ENCODE data around the gene SFTPB. TPM values are rescaled to one million over a fixed set of nuclear protein-coding genes. Genes with fewer than 3 reads are reported as not detected.
"Not testable (repeated sequence)": the region's sequence is repeated elsewhere in the genome, so short reads cannot be mapped to it uniquely, and the experiment has no call there.

SFTPB gene
- total and polyA plus RNA-seq, 2 experiments from 2014 or later: 3.3 to 27.6 TPM

DNA sequence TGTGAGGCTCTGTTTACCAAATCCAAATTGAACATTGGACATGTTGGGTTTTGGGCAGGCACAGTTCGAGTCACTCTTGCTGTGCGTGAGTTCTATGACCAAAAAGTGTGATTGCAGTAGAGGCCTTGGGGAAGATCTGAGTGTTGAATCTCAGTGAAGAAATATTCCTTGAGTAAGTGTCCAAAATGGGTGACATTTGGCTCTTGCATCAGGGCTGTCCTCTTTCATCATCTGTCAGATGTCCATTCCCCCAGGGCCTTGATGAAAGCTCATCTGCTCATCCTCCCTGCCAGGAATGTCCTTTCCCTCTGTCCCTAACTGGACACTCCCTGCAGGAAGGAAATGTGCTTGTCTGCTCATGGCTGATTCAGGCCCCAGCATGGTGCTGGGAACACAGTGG is 6.4 kb upstream of the SFTPB start:
- Histone ChIP-seq H2AFZ (no peak overlapping the region), H3K9me3 (ENCODE audit: low read depth) (no peaks in the 10 kb centered on the region), H3K79me2 (no peaks in the 10 kb centered on the region), H4K20me1 (ENCODE audit: insufficient read depth, poor library complexity, severe bottlenecking) (no peaks in the 10 kb centered on the region), H3K4me1 (ENCODE audit: insufficient read depth) (no peaks in the 10 kb centered on the region), H3K4me2 (no peak overlapping the region), H3K27ac (no peak overlapping the region), H3K4me3 (no peak overlapping the region), H3K27me3 (no peaks in the 10 kb centered on the region), H3K9me2 (replicated peaks; ENCODE audit: insufficient read depth) (no peaks in the 10 kb centered on the region), H3K36me3 (replicated peaks; ENCODE audit: insufficient read depth, low read depth) (no peaks in the 10 kb centered on the region)
- DNase-seq (ENCODE audit: low spot score): no peak
- 93% methylated on average over 2 of the region's 2 CpGs for WGBS (ENCODE audit: low lambda C conversion rate, missing lambda C conversion rate)
- no peak for TF ChIP-seq EZH2phosphoT487 (IDR thresholded peaks at IDR 0.05; ENCODE audit: low read depth, severe bottlenecking, unreplicated experiment)
- TF ChIP-seq, protein P1, sequence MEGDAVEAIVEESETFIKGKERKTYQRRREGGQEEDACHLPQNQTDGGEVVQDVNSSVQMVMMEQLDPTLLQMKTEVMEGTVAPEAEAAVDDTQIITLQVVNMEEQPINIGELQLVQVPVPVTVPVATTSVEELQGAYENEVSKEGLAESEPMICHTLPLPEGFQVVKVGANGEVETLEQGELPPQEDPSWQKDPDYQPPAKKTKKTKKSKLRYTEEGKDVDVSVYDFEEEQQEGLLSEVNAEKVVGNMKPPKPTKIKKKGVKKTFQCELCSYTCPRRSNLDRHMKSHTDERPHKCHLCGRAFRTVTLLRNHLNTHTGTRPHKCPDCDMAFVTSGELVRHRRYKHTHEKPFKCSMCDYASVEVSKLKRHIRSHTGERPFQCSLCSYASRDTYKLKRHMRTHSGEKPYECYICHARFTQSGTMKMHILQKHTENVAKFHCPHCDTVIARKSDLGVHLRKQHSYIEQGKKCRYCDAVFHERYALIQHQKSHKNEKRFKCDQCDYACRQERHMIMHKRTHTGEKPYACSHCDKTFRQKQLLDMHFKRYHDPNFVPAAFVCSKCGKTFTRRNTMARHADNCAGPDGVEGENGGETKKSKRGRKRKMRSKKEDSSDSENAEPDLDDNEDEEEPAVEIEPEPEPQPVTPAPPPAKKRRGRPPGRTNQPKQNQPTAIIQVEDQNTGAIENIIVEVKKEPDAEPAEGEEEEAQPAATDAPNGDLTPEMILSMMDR (IDR thresholded peaks at IDR 0.05; ENCODE audit: poor library complexity): no peak
- TF ChIP-seq EZH2 (IDR thresholded peaks at IDR 0.05; ENCODE audit: borderline replicate concordance): no peak

DNA sequence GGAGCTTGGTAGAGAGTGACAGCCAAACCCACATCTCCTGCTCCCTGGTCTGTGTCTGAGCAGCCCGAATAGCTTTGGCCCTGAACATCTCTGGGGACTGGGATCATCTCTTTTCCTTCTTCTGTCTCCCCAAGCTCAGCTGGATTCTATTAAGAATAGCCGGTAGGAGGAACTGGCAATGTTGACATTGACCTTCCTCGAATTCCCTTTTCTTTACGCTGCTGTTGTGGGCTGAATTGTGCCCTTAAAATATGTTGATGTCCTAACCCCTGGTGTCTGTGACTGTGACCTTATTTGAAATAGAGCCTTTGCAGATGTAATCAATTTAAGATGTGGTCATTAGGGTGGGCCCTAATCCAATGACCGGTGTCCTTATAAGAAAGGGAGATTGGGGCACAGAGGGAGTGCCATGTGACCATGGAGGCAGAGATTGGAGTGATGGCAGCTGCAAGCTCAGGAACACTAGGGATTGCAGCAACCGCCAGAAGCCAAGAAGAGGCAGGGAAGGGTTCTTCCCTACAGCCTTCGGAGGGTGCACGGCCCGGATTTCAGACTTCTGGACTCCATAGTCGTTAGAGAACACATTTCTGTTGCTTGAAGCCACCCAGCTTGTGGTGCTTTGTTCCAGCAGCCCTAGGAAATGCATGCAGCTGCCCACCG is 5.8 kb upstream of the SFTPB start:
- TF ChIP-seq EZH2 (IDR thresholded peaks at IDR 0.05; ENCODE audit: borderline replicate concordance) (no peak), EZH2phosphoT487 (IDR thresholded peaks at IDR 0.05; ENCODE audit: low read depth, severe bottlenecking, unreplicated experiment) (no peak)
- TF ChIP-seq, protein P1 (IDR thresholded peaks at IDR 0.05; ENCODE audit: poor library complexity): no peak
- Histone ChIP-seq H3K4me3 (no peak overlapping the region), H3K79me2 (no peaks in the 10 kb centered on the region), H3K4me2 (no peak overlapping the region), H3K4me1 (ENCODE audit: insufficient read depth) (no peaks in the 10 kb centered on the region), H3K36me3 (replicated peaks; ENCODE audit: insufficient read depth, low read depth) (no peaks in the 10 kb centered on the region), H3K9me2 (replicated peaks; ENCODE audit: insufficient read depth) (no peaks in the 10 kb centered on the region), H3K27me3 (no peaks in the 10 kb centered on the region), H3K27ac (no peak overlapping the region), H4K20me1 (ENCODE audit: insufficient read depth, poor library complexity, severe bottlenecking) (no peaks in the 10 kb centered on the region), H3K9me3 (ENCODE audit: low read depth) (no peaks in the 10 kb centered on the region), H2AFZ (no peak overlapping the region)
- DNase-seq (ENCODE audit: low spot score): no peak
- WGBS (ENCODE audit: low lambda C conversion rate, missing lambda C conversion rate): 80% methylated on average over 11 of the region's 11 CpGs

DNA sequence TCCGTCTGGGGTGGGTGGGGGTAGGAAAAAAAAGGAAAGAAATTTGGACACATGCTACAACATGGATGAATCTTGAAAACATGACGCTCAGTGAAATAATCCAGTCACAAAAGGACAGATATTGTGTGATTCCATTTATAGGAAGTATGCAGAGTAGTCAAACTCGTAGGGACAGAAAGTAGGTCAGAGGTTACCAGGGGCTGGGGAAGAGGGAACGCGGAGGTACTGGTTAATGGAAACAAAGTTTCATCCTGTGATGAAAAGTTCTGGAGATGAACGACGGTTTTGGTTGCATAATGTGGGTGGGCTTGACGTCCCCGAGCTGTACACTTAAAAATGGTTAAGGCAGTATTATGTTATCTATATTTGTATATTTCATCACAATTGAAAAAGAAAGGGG is 4.5 kb upstream of the SFTPB start:
- no peak overlapping the region for H2AFZ ChIP-seq
- 74% methylated on average over 9 of the region's 9 CpGs for WGBS (ENCODE audit: low lambda C conversion rate, missing lambda C conversion rate)
- no peaks in the 10 kb centered on the region for H3K36me3 ChIP-seq (replicated peaks; ENCODE audit: insufficient read depth, low read depth)
- H3K4me3 ChIP-seq: no peak overlapping the region
- H3K9me2 ChIP-seq (replicated peaks; ENCODE audit: insufficient read depth): no peaks in the 10 kb centered on the region
- H3K4me1 ChIP-seq (ENCODE audit: insufficient read depth): no peaks in the 10 kb centered on the region
- no peak overlapping the region for H3K4me2 ChIP-seq
- no peaks in the 10 kb centered on the region for H3K9me3 ChIP-seq (ENCODE audit: low read depth)
- no peaks in the 10 kb centered on the region for H3K79me2 ChIP-seq
- H3K27me3 ChIP-seq: no peaks in the 10 kb centered on the region
- H3K27ac ChIP-seq: no peak overlapping the region
- TF ChIP-seq EZH2phosphoT487 (IDR thresholded peaks at IDR 0.05; ENCODE audit: low read depth, severe bottlenecking, unreplicated experiment) (no peak), EZH2 (IDR thresholded peaks at IDR 0.05; ENCODE audit: borderline replicate concordance) (no peak)
- TF ChIP-seq, protein P1 (IDR thresholded peaks at IDR 0.05; ENCODE audit: poor library complexity): no peak
- no peak for DNase-seq (ENCODE audit: low spot score)
- H4K20me1 ChIP-seq (ENCODE audit: insufficient read depth, poor library complexity, severe bottlenecking): no peaks in the 10 kb centered on the region

DNA sequence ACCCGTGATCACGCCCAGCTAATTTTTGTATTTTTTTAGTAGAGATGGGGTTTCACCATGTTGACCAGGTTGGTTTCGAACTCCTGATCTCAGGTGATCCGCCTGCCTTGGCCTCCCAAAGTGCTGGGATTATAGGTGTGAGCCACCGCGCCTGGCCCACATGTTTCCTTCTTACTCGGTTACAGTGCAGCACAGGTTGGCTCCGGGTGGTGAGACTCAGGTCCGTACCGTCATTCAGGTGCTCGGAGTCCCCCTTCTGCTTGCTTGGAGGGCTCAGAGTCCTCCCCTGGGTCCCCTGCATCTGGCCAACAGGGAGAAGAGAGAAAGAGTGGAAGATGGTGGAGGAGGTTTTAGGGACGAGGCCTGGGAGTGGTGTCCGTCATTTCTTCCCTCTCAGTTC is 2.4 kb upstream of the SFTPB start:
- H2AFZ ChIP-seq, H3K27me3 ChIP-seq: not testable (repeated sequence)

More for the DNA sequence above, 2.4 kb upstream of the SFTPB start:
- H3K4me2 ChIP-seq; H4K20me1 ChIP-seq (ENCODE audit: insufficient read depth, poor library complexity, severe bottlenecking); DNase-seq (ENCODE audit: low spot score); H3K9me3 ChIP-seq (ENCODE audit: low read depth); H3K79me2 ChIP-seq; H3K4me3 ChIP-seq; H3K9me2 ChIP-seq (replicated peaks; ENCODE audit: insufficient read depth); H3K4me1 ChIP-seq (ENCODE audit: insufficient read depth); H3K36me3 ChIP-seq (replicated peaks; ENCODE audit: insufficient read depth, low read depth); H3K27ac ChIP-seq: not testable (repeated sequence)
- 94% methylated on average over 13 of the region's 13 CpGs for WGBS (ENCODE audit: low lambda C conversion rate, missing lambda C conversion rate)
